Heart left ventricle (tissue), 16 donors: ENCODE measurements around the gene DUSP22. TPM values are rescaled to one million over a fixed set of nuclear protein-coding genes. Genes with fewer than 3 reads are reported as not detected.

ENCODE experiments used
- ATAC-seq, 4 donors: fragments of 200-7000 bp; cut with Tn5 transposase; one replicate each; pipeline ENCODE4 v1.9.1; 2020 to 2022; ENCODE audit warnings: moderate library complexity in 4 of 4, mild to moderate bottlenecking in 3 of 4, moderate number of reproducible peaks in 1 of 4
- DNase-seq, 5 donors: peaks; one replicate each; pipeline ENCODE4 v3.0.0-alpha.2; 2020
- H3K27ac ChIP-seq, 12 donors: fragments of 200-600 bp; sonication (generic) in 4 of 12; one replicate each; pipeline versions ENCODE4 v1.5.0 to v1.8.0; 2016 to 2022; ENCODE audit warnings: mild to moderate bottlenecking in 2 of 12
- H3K27me3 ChIP-seq, 9 donors: fragments of 200-600 bp; sonication (generic) in 2 of 9; one replicate each; pipeline versions ENCODE4 v1.5.1 to v1.8.0; 2016 to 2022; ENCODE audit warnings: mild to moderate bottlenecking in 3 of 9
- H3K36me3 ChIP-seq, 9 donors: fragments of 200-600 bp; sonication (generic) in 2 of 9; one replicate each; pipeline versions ENCODE4 v1.5.0 to v1.8.0; 2018 to 2022; ENCODE audit warnings: mild to moderate bottlenecking in 2 of 9
- H3K4me1 ChIP-seq, 12 donors: fragments of 200-600 bp; sonication (generic) in 4 of 12; one replicate each; pipeline versions ENCODE4 v1.5.0 to v1.8.0; 2016 to 2022; ENCODE audit warnings: mild to moderate bottlenecking in 3 of 12
- H3K4me3 ChIP-seq, 12 donors: fragments of 200-600 bp; sonication (generic) in 4 of 12; one replicate each; pipeline versions ENCODE4 v1.5.0 to v1.8.0; 2017 to 2022; ENCODE audit warnings: mild to moderate bottlenecking in 9 of 12, moderate library complexity in 4 of 12
- H3K9me3 ChIP-seq, 12 donors: fragments of 200-600 bp; sonication (generic) in 4 of 12; one replicate each; pipeline versions ENCODE4 v1.5.0 to v1.8.0; 2016 to 2022; ENCODE audit warnings: mild to moderate bottlenecking in 1 of 12
- CTCF ChIP-seq, 12 donors: fragments of 200-600 bp; sonication (generic) in 4 of 12; IDR thresholded peaks; one replicate each; pipeline versions ENCODE4 v1.5.0 to v1.8.0; 2018 to 2022; ENCODE audit warnings: antibody characterized with exemption in 12 of 12, mild to moderate bottlenecking in 5 of 12
- POLR2A ChIP-seq, 2 donors: fragments of 450-650 bp; IDR thresholded peaks; one replicate each; pipeline ENCODE4 v1.6.1; 2017; ENCODE audit warnings: antibody characterized with exemption in 2 of 2, mild to moderate bottlenecking in 2 of 2, moderate library complexity in 2 of 2
- WGBS, 4 donors: extraction: QIAGEN DNeasy Blood & Tissue Kit in 2 of 4; methylation state at CpG; one replicate each; pipeline versions ENCODE4 v1.1.5 to v1.1.7; 2013 to 2018; 5-methylcytosine and 5-hydroxymethylcytosine counted together
- intact Hi-C, 10 donors: fragments of 100-400 bp; cut with DNase I; formaldehyde crosslinking; loops; one replicate each; pipeline versions ENCODE4 v1.11.1 to v1.14.2; 2022
- polyA plus RNA-seq, 2 donors: library from polyadenylated mRNA; stranded (reverse); fragments of 200-250 nt; gene quantifications; one replicate each; pipeline ENCODE4 v1.2.3, GENCODE V29; 2013
- total RNA-seq, 9 donors: library from RNA; depleted of rRNA in 2 of 9; stranded (reverse); fragments of >200 nt in 2 of 9; fragmentation: NEBNext Ultra II Directional in 3 of 9; extraction: Animal tissue kit (Norgen Biotek cat#: 25700) in 3 of 9; gene quantifications; one replicate each; pipeline versions ENCODE4 v1.1.0 to v1.2.4, GENCODE V29; 2016 to 2023
- donor health status: ischemic (EF 13 %, LVEDD 7.1; RV severe dilation, severe dysfunction).
- donor health status: healthy with polysubstance abuse.
- donor health status: DM: no; HTN: yes; CAD: no.
- donor health status: DM: no; HTN: no; CAD: no.
- donor health status: ischemic (EF 25% LVEDD 6.9; RV normal size, moderate dysfunction).
- donor health status: ischemic (EF 25% LVEDD 5.7; RV mildly dilated, moderate dysfunction).
- donor health status: healthy.
- donor health status: DM: yes; HTN: yes; CAD: no.
- donor health status: ischemic (EF 35%, LVEDD 5.7; RV mildly dilated, moderate dysfunction).
- donor health status: nonischemic (EF 11% LVEDD 7.7; RV severe dilation, severe dysfunction).
- donor health status: DM: yes; HTN: yes; CAD: no.
- donor health status: PGD.
- donor health status: ischemic (EF 29% LVEDD 5.4; RV normal size, mild dysfunction).
- donor health status: nonischemic (EF 23%, LVEDD 6.1; RV moderate dilation, normal function).

DUSP22 gene
- total and polyA plus RNA-seq, 11 donors: 33.4 to 79.9 (median 48.2) TPM

DNA sequence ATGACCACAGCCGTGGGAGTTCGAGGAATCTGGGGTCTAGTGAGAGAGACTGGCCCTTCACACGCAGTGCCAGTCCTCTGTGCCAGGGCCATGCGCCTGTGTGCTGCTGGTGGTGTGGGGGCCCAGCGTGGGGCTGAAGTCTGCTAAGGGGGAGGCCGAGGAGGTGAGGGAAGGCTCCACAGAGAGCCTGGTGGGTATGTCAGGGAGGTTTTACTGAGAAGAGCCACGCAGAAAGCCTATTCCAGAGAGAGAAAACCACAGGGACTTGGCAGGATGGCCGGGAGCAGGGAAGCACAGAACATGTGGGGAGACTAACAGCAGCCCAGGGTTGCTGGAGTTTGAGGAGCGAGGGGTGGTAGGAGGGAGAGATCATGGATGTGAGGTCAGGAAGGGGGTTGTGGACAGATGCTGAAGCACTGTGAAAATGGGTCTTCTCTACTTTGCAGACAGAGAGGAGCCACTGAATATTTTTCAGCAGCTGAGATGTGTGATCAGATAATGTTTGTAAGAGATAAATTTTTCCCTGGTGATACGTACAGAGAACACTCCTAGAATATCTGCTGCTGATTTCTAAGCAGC, 35.3 kb downstream of the DUSP22 start:
- DNase-seq (no peak), ATAC-seq (peak; percentile 29 to 38 (median 33))
- Histone ChIP-seq H3K9me3 (no peaks in the 10 kb centered on the region), H3K4me3 (no peak overlapping the region), H3K36me3 (peaks cover 0 to 6% (median 0%) of the 10 kb centered on the region in 9 donors), H3K4me1 (peaks cover 0 to 55% (median 29%) of the 10 kb centered on the region in 12 donors), H3K27me3 (no peaks in the 10 kb centered on the region), H3K27ac (peak overlapping the region in 1 of 12 donors; percentile 4)
- intact Hi-C loops: no loop called here
- 50 to 57% (median 55%) methylated on average over 10 of the region's 10 CpGs for WGBS, 4 donors
- TF ChIP-seq POLR2A (IDR thresholded peaks at IDR 0.05) (no peak), CTCF (IDR thresholded peaks at IDR 0.05) (no peak)

DNA sequence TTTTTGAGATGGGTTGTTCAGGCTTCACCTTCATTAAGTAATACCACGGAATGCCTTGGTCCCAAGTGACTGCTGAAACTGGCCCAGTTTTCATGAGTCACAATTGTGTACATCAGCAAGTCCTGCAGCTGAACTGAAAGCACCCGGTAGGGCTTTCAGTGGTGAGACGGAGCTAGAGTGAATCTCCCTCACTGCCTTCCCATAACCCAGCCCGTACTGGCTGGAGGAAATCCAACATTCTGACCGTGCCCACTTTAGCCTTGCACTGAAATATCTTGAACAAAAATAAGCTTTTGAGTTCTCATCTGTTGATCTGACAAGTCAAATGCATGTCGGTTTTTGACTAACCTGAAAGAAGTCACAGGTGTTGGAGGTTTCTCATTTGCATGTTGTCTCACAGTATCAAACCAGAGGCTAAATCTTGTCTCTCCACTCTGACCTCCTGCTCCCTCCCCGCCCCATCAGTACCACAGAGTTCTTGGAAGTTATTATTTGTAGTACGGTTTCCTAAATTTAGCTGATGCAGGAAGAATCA, 35.9 kb downstream of the DUSP22 start:
- Histone ChIP-seq H3K4me3 (no peak overlapping the region), H3K27ac (peak overlapping the region in 1 of 12 donors; percentile 4), H3K36me3 (peaks cover 0 to 6% (median 0%) of the 10 kb centered on the region in 9 donors), H3K9me3 (no peaks in the 10 kb centered on the region), H3K27me3 (no peaks in the 10 kb centered on the region), H3K4me1 (peaks cover 0 to 61% (median 28%) of the 10 kb centered on the region in 12 donors)
- peak in 3 of 4 donors; percentile 69 to 84 (median 74) for ATAC-seq
- DNase-seq: peak in 3 of 5 donors; percentile 34 to 69 (median 66)
- intact Hi-C loops: no loop called here
- 36 to 43% (median 37%) methylated on average over 8 of the region's 8 CpGs for WGBS, 4 donors
- no peak for TF ChIP-seq POLR2A (IDR thresholded peaks at IDR 0.05)
- TF ChIP-seq CTCF (IDR thresholded peaks at IDR 0.05): no peak

- DNase-seq (no peak), ATAC-seq (no peak)
- H3K4me1 ChIP-seq: peaks cover 0 to 56% (median 23%) of the 10 kb centered on the region in 12 donors
- WGBS, 4 donors: 76 to 85% (median 81%) methylated on average over 7 of the region's 7 CpGs
- no peak for TF ChIP-seq POLR2A (IDR thresholded peaks at IDR 0.05)
- no peak for TF ChIP-seq CTCF (IDR thresholded peaks at IDR 0.05)
- no peak overlapping the region for H3K27ac ChIP-seq
- H3K9me3 ChIP-seq: no peaks in the 10 kb centered on the region
- H3K4me3 ChIP-seq: no peak overlapping the region
- peaks cover 0 to 6% (median 0%) of the 10 kb centered on the region in 9 donors for H3K36me3 ChIP-seq
- H3K27me3 ChIP-seq: no peaks in the 10 kb centered on the region
- intact Hi-C loops: no loop called here
Observed at GRCh38 chr6:328924-329323, 36.6 kb downstream of the DUSP22 start.

DNA sequence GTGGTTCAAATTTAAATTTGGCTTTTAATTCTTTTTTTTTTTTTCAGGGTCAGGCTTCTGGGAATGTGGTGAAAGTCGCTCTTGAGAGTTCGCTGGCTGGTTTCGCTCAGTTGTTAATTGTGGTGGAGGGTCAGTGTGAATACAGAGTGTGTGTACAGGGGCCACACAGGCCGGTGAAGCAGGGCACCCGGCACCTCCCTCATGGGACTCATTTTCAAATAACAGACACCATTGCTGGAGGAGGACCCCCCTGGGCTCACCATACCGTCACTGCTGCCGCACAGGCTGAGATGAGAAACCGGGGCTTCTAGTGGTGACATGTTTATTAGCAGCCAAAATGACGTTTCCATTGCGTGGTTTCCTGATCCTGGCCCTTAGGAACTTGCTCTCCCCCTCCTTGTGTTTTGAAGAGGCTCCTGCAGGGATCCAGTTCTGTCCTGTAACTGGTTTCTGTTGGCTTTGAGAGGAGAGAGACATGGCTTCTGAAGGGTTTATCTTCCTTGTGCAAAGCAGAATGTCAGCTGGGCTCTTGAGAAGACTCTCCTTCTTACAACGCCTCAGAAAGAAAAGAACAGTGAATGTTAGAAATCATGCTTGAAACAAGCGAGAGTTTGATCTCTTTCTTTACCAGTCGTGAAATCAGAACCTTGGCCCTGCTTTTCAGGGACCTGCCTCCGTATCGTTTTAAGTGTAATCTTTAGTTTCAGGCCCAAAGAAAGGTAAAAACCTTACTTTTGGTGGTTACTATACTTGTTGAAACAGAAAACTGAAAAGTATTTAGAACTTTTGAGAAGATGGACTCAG, 37.8 kb downstream of the DUSP22 start:
- Histone ChIP-seq H3K9me3 (no peaks in the 10 kb centered on the region), H3K4me1 (peaks cover 0 to 48% (median 20%) of the 10 kb centered on the region in 12 donors), H3K27ac (peak overlapping the region in 1 of 12 donors; percentile 42), H3K36me3 (peaks cover 0 to 6% (median 0%) of the 10 kb centered on the region in 9 donors), H3K4me3 (no peak overlapping the region), H3K27me3 (no peaks in the 10 kb centered on the region)
- DNase-seq: no peak
- no peak for TF ChIP-seq CTCF (IDR thresholded peaks at IDR 0.05)
- TF ChIP-seq POLR2A (IDR thresholded peaks at IDR 0.05): no peak
- intact Hi-C loops: no loop called here
- ATAC-seq: no peak
- WGBS, 4 donors: 78 to 83% (median 81%) methylated on average over 15 of the region's 15 CpGs
